ENCODE results near the gene FBXL7. TPM values are rescaled to one million over a fixed set of nuclear protein-coding genes. Genes with fewer than 3 reads are reported as not detected.
A peak's percentile ranks its signal among the peaks of the same experiment; 100 is the strongest.

Gene FBXL7
- total RNA-seq, 1 donor from 2014 or later: 13.3 TPM

DNA sequence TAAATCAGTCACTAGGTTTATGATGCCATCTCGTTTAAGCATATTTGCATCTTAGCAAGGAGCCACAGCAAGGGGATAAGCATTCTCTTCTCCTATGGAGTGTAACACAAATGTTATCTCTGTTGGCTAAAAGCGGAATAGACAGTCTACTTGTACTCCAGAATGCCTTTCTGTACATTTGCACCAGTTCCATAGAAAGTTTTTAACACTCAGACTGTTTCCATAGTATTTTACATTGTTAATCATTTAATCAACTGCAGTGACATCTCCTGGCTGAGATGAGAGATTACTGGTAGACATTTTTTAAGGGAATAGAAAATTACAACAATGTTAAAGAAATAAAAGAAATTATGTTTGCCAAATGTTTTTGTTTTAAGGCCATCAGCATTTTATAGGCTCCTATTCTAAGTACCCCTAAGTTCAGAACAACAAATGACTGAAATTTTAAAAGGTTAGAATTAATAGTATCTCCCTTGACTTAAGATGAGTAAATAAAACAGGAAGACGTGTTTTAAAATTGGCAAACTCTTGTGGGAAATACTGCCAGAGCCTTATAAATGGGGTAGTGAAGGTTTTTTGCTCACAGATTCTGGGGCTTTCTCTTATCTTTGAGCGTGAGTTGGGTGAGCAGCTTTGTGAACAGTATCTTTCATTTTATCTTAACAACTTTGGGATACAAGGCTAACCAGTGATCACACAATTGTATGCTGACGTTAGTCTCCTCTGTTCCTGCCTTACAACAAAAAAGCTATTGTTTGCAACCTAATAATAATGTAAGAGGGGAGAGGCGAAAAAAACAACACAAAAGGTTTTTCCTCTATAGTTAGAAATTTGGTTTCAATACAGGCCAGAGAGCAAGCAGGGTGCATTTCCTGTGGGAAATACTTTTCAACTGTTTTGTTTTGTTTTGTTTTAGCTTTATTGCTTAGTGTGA lies 294.3 kb downstream of the FBXL7 start:
- peaks cover 15% of the 10 kb centered on the region for H3K4me1 ChIP-seq
- intact Hi-C loops (cut with DNase I): no loop called here
- no peak overlapping the region for H3K4me3 ChIP-seq
- DNase-seq: no peak
- no peaks in the 10 kb centered on the region for H3K27me3 ChIP-seq
- ATAC-seq: no peak
- H3K36me3 ChIP-seq: no peaks in the 10 kb centered on the region
- TF ChIP-seq, protein P1, sequence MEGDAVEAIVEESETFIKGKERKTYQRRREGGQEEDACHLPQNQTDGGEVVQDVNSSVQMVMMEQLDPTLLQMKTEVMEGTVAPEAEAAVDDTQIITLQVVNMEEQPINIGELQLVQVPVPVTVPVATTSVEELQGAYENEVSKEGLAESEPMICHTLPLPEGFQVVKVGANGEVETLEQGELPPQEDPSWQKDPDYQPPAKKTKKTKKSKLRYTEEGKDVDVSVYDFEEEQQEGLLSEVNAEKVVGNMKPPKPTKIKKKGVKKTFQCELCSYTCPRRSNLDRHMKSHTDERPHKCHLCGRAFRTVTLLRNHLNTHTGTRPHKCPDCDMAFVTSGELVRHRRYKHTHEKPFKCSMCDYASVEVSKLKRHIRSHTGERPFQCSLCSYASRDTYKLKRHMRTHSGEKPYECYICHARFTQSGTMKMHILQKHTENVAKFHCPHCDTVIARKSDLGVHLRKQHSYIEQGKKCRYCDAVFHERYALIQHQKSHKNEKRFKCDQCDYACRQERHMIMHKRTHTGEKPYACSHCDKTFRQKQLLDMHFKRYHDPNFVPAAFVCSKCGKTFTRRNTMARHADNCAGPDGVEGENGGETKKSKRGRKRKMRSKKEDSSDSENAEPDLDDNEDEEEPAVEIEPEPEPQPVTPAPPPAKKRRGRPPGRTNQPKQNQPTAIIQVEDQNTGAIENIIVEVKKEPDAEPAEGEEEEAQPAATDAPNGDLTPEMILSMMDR (IDR thresholded peaks at IDR 0.05): peak; percentile 30
- H3K27ac ChIP-seq: no peak overlapping the region
- H3K9me3 ChIP-seq: no peaks in the 10 kb centered on the region

DNA sequence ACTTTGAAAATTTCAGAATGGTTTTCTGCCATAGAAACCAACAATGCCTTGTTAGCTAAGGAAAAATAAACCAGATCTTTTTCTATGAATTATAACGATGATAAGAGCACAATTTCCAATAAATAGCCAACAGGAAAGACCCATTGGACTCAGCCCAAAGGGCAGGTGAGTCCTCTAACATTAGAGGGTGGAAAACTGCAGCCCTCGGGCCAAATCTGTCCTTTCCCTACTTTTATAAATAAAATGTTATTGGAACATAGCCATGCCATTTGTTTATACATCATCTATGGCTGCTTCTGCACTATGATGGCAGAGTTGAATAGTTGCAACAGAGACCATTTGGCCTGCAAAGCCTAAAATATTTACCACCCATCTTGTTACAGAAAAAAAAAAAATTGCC lies 296.1 kb downstream of the FBXL7 start:
- TF ChIP-seq, protein P1 (IDR thresholded peaks at IDR 0.05): no peak
- DNase-seq (no peak), ATAC-seq (no peak)
- H3K27ac ChIP-seq: no peak overlapping the region
- no peak overlapping the region for H3K4me3 ChIP-seq
- no peaks in the 10 kb centered on the region for H3K27me3 ChIP-seq
- intact Hi-C loops (cut with DNase I): no loop called here
- no peaks in the 10 kb centered on the region for H3K9me3 ChIP-seq
- H3K4me1 ChIP-seq: peaks cover 15% of the 10 kb centered on the region
- no peaks in the 10 kb centered on the region for H3K36me3 ChIP-seq

GRCh38 chr5:15796557-15796956 lies 296.6 kb downstream of the FBXL7 start:
- H3K27me3 ChIP-seq: no peaks in the 10 kb centered on the region
- H3K4me3 ChIP-seq: no peak overlapping the region
- no peaks in the 10 kb centered on the region for H3K36me3 ChIP-seq
- ATAC-seq (no peak), DNase-seq (no peak)
- H3K4me1 ChIP-seq: peaks cover 15% of the 10 kb centered on the region
- intact Hi-C loops (cut with DNase I): no loop called here
- H3K27ac ChIP-seq: no peak overlapping the region
- H3K9me3 ChIP-seq: no peaks in the 10 kb centered on the region
- TF ChIP-seq, protein P1 (IDR thresholded peaks at IDR 0.05): no peak

DNA sequence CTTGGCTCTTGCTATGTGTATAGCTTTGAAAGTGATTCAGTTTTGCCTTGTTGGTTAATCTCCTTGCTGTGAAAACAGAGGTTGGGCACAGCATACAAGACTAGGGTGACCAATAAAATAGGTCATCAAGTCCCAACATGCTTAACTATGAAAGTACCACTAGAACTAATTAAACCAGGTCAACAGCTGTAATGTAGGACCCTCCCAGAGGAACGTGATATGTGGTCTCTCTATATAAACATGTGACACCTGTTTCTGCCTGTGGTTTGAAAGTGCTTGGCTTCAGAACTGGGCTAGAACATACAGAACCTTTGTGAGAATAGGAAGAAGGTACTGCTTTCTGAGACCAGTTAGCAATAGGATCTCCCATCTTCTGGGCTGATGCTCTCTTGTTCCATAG lies 297.1 kb downstream of the FBXL7 start:
- Histone ChIP-seq H3K36me3 (no peaks in the 10 kb centered on the region), H3K9me3 (no peaks in the 10 kb centered on the region), H3K4me3 (no peak overlapping the region), H3K4me1 (peaks cover 15% of the 10 kb centered on the region), H3K27me3 (no peaks in the 10 kb centered on the region), H3K27ac (no peak overlapping the region)
- no peak for DNase-seq
- intact Hi-C loops (cut with DNase I): no loop called here
- no peak for ATAC-seq
- TF ChIP-seq, protein P1 (IDR thresholded peaks at IDR 0.05): no peak

DNA sequence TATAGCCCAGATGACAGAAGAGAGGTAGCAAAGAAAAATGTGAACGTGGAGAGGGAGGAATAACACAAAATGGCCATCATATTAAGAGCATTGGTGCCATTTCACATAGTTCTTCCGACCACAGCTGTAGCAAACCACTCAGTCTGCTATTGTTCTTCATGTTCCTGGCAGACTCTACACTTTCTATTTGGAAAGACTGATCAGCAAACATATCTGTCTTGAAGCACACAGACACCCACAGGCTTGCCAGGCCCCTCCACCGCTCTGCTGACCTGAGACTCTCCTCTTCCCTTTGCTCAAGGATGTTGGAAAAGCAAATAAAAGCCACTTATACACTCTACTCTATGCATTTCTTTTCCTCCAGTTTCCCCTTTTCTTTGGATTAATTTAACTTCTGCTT lies 298.0 kb downstream of the FBXL7 start:
- Histone ChIP-seq H3K9me3 (no peaks in the 10 kb centered on the region), H3K4me1 (peaks cover 15% of the 10 kb centered on the region), H3K4me3 (no peak overlapping the region), H3K36me3 (no peaks in the 10 kb centered on the region), H3K27me3 (no peaks in the 10 kb centered on the region), H3K27ac (no peak overlapping the region)
- TF ChIP-seq, protein P1 (IDR thresholded peaks at IDR 0.05): no peak
- ATAC-seq (peak; percentile 45), DNase-seq (no peak)
- intact Hi-C loops (cut with DNase I): no loop called here
